Keratinocyte (primary cell): ENCODE data around the gene RASSF1.

Source experiments
- EZH2 ChIP-seq: IDR thresholded peaks from one replicate; pipeline ENCODE4 v1.6.1; 2012; ENCODE audit warnings: inconsistent platforms, mild to moderate bottlenecking, low read length, moderate library complexity
- TF ChIP-seq, protein P1 (sequence below), 3 experiments: IDR thresholded peaks in 1 of 3; conservative IDR thresholded peaks in 1 of 3; optimal IDR thresholded peaks in 1 of 3; 2 replicates in 2 of 3; 3 replicates in 1 of 3; pipeline versions ENCODE3 to v1.5.1; 2011; ENCODE audit warnings: low read length in 3 of 3, mild to moderate bottlenecking in 3 of 3, moderate library complexity in 2 of 3, control low read depth in 1 of 3, inconsistent platforms in 1 of 3; ENCODE audit not compliant: insufficient read depth in 2 of 3; ENCODE audit errors: extremely low read depth in 1 of 3

DNA sequence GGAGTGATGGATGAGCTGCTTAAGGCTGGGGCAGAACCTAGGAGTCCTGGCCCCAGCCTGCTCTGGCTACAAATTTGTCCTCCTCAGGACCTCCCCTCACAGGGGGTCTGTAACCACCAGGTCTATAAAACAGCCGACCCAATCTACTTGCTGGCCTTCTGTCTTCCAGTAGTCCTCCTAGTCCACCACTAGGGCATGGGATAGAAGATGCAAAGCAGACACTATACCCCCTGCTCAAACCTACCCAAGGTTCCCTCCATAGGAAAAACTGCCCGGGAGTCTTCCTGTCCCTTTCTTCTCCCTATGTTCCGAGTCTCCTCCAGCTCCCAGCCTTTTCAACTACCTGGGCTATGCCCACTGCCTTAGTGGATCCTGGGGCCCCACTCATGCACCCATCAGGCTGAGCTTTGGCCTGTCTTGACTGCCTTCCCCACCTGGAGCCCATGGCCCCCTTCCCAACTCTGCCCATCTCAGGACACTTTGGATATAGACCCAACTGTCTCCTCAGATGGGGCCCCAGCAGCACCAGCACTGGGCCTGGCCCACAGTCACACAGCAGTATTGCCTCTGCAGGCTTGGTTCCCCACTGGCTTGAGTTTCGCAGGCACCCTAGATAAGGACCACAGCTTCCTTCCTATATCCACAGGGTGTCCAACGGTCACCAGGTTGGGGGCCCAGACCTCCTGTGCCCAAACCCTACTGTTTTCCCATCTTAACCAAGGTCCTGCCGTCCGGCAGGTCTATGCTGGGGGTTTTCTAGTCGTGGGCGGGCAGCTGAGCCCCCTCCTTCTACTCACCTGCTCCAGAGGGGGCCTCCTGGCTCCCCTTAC, 42.5 kb downstream of the RASSF1 start:
- TF ChIP-seq, protein P1, sequence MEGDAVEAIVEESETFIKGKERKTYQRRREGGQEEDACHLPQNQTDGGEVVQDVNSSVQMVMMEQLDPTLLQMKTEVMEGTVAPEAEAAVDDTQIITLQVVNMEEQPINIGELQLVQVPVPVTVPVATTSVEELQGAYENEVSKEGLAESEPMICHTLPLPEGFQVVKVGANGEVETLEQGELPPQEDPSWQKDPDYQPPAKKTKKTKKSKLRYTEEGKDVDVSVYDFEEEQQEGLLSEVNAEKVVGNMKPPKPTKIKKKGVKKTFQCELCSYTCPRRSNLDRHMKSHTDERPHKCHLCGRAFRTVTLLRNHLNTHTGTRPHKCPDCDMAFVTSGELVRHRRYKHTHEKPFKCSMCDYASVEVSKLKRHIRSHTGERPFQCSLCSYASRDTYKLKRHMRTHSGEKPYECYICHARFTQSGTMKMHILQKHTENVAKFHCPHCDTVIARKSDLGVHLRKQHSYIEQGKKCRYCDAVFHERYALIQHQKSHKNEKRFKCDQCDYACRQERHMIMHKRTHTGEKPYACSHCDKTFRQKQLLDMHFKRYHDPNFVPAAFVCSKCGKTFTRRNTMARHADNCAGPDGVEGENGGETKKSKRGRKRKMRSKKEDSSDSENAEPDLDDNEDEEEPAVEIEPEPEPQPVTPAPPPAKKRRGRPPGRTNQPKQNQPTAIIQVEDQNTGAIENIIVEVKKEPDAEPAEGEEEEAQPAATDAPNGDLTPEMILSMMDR (optimal IDR thresholded peaks at IDR 0.05 in 1 of 3, IDR thresholded peaks at IDR 0.05 in 1 of 3, conservative IDR thresholded peaks at IDR 0.05 in 1 of 3; ENCODE audit: extremely low read depth in 1 of 3, insufficient read depth in 2 of 3, low read length in 3 of 3), result peak in 2 of 3 experiments; percentile 30 to 35
- no peak for TF ChIP-seq EZH2
